HCT116 (cell line): ENCODE results near the gene ALKBH7.

Experiments
- CEBPB ChIP-seq: IDR thresholded peaks from 2 replicates; pipeline ENCODE4 v1.6.1; 2012; ENCODE audit warnings: low read depth
- EZH2 ChIP-seq: fragments of 200-600 bp; sonication (generic); IDR thresholded peaks from 2 replicates; pipeline ENCODE4 v1.6.1; 2017; ENCODE audit warnings: antibody characterized with exemption, mixed run types
- EZH2phosphoT487 ChIP-seq: fragments of 200-600 bp; IDR thresholded peaks from 2 replicates; pipeline ENCODE4 v1.6.1; 2018; ENCODE audit warnings: antibody characterized with exemption, borderline replicate concordance
- MAX ChIP-seq: IDR thresholded peaks from 2 replicates; pipeline ENCODE4 v1.6.1; 2012
- POLR2A ChIP-seq: IDR thresholded peaks from 2 replicates; pipeline ENCODE4 v1.7.0; 2011; ENCODE audit warnings: borderline replicate concordance; ENCODE audit not compliant: insufficient read depth, insufficient read length; ENCODE audit errors: extremely low read depth
- POLR2AphosphoS5 ChIP-seq: IDR thresholded peaks from 2 replicates; pipeline ENCODE4 v1.6.1; 2011; ENCODE audit warnings: mild to moderate bottlenecking, low read depth, low read length, moderate library complexity
- SP1 ChIP-seq: IDR thresholded peaks from 2 replicates; pipeline ENCODE4 v1.6.1; 2012; ENCODE audit warnings: low read depth
- YY1 ChIP-seq: IDR thresholded peaks from 2 replicates; pipeline ENCODE4 v1.6.1; 2011; ENCODE audit warnings: low read length, low read depth, moderate library complexity, mild to moderate bottlenecking; ENCODE audit not compliant: insufficient replicate concordance; ENCODE audit errors: extremely low read depth
- TF ChIP-seq, protein P1 (sequence below): IDR thresholded peaks from 2 replicates; pipeline ENCODE4 v1.6.1; 2012; ENCODE audit warnings: low read depth
- TF ChIP-seq, protein P2 (sequence below), 3 experiments: fragments of 200-600 bp in 1 of 3; sonication (generic) in 1 of 3; IDR thresholded peaks in 2 of 3; conservative IDR thresholded peaks in 1 of 3; 2 replicates each; pipeline ENCODE4 v1.5.1; 2012 to 2017; ENCODE audit warnings: low read depth in 2 of 3, low read length in 2 of 3, antibody characterized with exemption in 1 of 3, borderline replicate concordance in 1 of 3, control low read depth in 1 of 3, mild to moderate bottlenecking in 1 of 3, mixed read lengths in 1 of 3, mixed run types in 1 of 3, moderate library complexity in 1 of 3; ENCODE audit not compliant: insufficient read depth in 1 of 3

GRCh38 chr19:6362351-6362801, 10.2 kb upstream of the ALKBH7 start:
- TF ChIP-seq, protein P1, sequence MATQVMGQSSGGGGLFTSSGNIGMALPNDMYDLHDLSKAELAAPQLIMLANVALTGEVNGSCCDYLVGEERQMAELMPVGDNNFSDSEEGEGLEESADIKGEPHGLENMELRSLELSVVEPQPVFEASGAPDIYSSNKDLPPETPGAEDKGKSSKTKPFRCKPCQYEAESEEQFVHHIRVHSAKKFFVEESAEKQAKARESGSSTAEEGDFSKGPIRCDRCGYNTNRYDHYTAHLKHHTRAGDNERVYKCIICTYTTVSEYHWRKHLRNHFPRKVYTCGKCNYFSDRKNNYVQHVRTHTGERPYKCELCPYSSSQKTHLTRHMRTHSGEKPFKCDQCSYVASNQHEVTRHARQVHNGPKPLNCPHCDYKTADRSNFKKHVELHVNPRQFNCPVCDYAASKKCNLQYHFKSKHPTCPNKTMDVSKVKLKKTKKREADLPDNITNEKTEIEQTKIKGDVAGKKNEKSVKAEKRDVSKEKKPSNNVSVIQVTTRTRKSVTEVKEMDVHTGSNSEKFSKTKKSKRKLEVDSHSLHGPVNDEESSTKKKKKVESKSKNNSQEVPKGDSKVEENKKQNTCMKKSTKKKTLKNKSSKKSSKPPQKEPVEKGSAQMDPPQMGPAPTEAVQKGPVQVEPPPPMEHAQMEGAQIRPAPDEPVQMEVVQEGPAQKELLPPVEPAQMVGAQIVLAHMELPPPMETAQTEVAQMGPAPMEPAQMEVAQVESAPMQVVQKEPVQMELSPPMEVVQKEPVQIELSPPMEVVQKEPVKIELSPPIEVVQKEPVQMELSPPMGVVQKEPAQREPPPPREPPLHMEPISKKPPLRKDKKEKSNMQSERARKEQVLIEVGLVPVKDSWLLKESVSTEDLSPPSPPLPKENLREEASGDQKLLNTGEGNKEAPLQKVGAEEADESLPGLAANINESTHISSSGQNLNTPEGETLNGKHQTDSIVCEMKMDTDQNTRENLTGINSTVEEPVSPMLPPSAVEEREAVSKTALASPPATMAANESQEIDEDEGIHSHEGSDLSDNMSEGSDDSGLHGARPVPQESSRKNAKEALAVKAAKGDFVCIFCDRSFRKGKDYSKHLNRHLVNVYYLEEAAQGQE: no peak
- TF ChIP-seq, protein P2, sequence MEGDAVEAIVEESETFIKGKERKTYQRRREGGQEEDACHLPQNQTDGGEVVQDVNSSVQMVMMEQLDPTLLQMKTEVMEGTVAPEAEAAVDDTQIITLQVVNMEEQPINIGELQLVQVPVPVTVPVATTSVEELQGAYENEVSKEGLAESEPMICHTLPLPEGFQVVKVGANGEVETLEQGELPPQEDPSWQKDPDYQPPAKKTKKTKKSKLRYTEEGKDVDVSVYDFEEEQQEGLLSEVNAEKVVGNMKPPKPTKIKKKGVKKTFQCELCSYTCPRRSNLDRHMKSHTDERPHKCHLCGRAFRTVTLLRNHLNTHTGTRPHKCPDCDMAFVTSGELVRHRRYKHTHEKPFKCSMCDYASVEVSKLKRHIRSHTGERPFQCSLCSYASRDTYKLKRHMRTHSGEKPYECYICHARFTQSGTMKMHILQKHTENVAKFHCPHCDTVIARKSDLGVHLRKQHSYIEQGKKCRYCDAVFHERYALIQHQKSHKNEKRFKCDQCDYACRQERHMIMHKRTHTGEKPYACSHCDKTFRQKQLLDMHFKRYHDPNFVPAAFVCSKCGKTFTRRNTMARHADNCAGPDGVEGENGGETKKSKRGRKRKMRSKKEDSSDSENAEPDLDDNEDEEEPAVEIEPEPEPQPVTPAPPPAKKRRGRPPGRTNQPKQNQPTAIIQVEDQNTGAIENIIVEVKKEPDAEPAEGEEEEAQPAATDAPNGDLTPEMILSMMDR (IDR thresholded peaks at IDR 0.05 in 2 of 3, conservative IDR thresholded peaks at IDR 0.05 in 1 of 3; ENCODE audit: borderline replicate concordance in 1 of 3, insufficient read depth in 1 of 3, low read depth in 2 of 3, low read length in 2 of 3): no peak
- TF ChIP-seq EZH2 (no peak), YY1 (no peak), POLR2A (no peak), EZH2phosphoT487 (no peak), SP1 (no peak), CEBPB (no peak), MAX (no peak), POLR2AphosphoS5 (no peak)
